WTC11 (cell line): ENCODE data around the gene MTTP. TPM values are rescaled to one million over a fixed set of nuclear protein-coding genes. Genes with fewer than 3 reads are reported as not detected.

Source experiments
- ATAC-seq: fragments of 200-7000 bp; cut with Tn5 transposase; 2 replicates; pipeline ENCODE4 v1.10.0; 2021; ENCODE audit warnings: mild to moderate bottlenecking, moderate library complexity
- CTCF ChIA-PET: fragments of 300-600 bp; sonication (Branson Sonifier 250); formaldehyde crosslinking; loops from one replicate; lab custom pipeline; 2021; ENCODE audit warnings: antibody characterized with exemption; lab: Charles Lee
- POLR2A ChIA-PET: fragments of 350-600 bp; sonication (Branson Sonifier 250); formaldehyde crosslinking; loops from one replicate; lab custom pipeline; 2021; ENCODE audit warnings: antibody characterized with exemption; lab: Charles Lee
- DNase-seq: peaks from one replicate; pipeline ENCODE4 v3.0.0; 2021; ENCODE audit warnings: low spot score
- H3K27ac Mint-ChIP-seq: 2 replicates; pipeline ENCODE4 v1.8.0; 2021; ENCODE audit warnings: mixed read lengths
- H3K27me3 Mint-ChIP-seq: 2 replicates; pipeline ENCODE4 v1.8.0; 2021; ENCODE audit warnings: low read depth, mild to moderate bottlenecking, moderate library complexity, mixed read lengths
- H3K36me3 Mint-ChIP-seq: 2 replicates; pipeline ENCODE4 v1.8.0; 2021; ENCODE audit warnings: mixed read lengths
- H3K4me1 Mint-ChIP-seq: 2 replicates; pipeline ENCODE4 v1.8.0; 2022; ENCODE audit warnings: mixed read lengths
- H3K4me3 Mint-ChIP-seq: 2 replicates; pipeline ENCODE4 v1.8.0; 2021; ENCODE audit warnings: mild to moderate bottlenecking, moderate library complexity, mixed read lengths
- H3K9me3 Mint-ChIP-seq: 2 replicates; pipeline ENCODE4 v1.8.0; 2021; ENCODE audit warnings: mixed read lengths
- ATF1 ChIP-seq: sonication (generic); formaldehyde crosslinking; IDR thresholded peaks from 2 replicates; pipeline ENCODE4 v1.8.1; 2023; ENCODE audit warnings: mild to moderate bottlenecking, moderate library complexity, missing genetic modification reagents
- ATF2 ChIP-seq: sonication (generic); formaldehyde crosslinking; IDR thresholded peaks from 2 replicates; pipeline ENCODE4 v1.8.1; 2022; ENCODE audit warnings: low read depth, missing genetic modification reagents, borderline replicate concordance
- ATF3 ChIP-seq: sonication (generic); formaldehyde crosslinking; conservative IDR thresholded peaks from 2 replicates; pipeline ENCODE4 v1.8.1; 2022; ENCODE audit warnings: mild to moderate bottlenecking, missing genetic modification reagents
- CREB1 ChIP-seq: sonication (generic); formaldehyde crosslinking; IDR thresholded peaks from 2 replicates; pipeline ENCODE4 v1.8.0; 2023; ENCODE audit warnings: mild to moderate bottlenecking, missing genetic modification reagents
- CTCF ChIP-seq: fragments of 200-600 bp; IDR thresholded peaks from 2 replicates; pipeline ENCODE4 v1.8.0; 2022; ENCODE audit warnings: antibody characterized with exemption
- E2F4 ChIP-seq: sonication (generic); formaldehyde crosslinking; IDR thresholded peaks from 2 replicates; pipeline ENCODE4 v1.8.1; 2022; ENCODE audit warnings: low read depth, mild to moderate bottlenecking, moderate library complexity, missing genetic modification reagents, borderline replicate concordance
- ESRRA ChIP-seq: sonication (generic); formaldehyde crosslinking; IDR thresholded peaks from 2 replicates; pipeline ENCODE4 v1.8.1; 2022; ENCODE audit warnings: mild to moderate bottlenecking, missing genetic modification reagents, borderline replicate concordance
- FOXJ3 ChIP-seq: sonication (generic); formaldehyde crosslinking; IDR thresholded peaks from 2 replicates; pipeline ENCODE4 v1.9.0; 2021; ENCODE audit warnings: missing genetic modification reagents, mild to moderate bottlenecking, borderline replicate concordance
- FOXK1 ChIP-seq: sonication (generic); formaldehyde crosslinking; IDR thresholded peaks from 2 replicates; pipeline ENCODE4 v1.8.0; 2022; ENCODE audit warnings: mild to moderate bottlenecking, moderate library complexity, missing genetic modification reagents
- FOXP4 ChIP-seq: sonication (generic); formaldehyde crosslinking; IDR thresholded peaks from 2 replicates; pipeline ENCODE4 v1.8.0; 2022; ENCODE audit warnings: mild to moderate bottlenecking, missing genetic modification reagents
- HMGXB4 ChIP-seq: sonication (generic); formaldehyde crosslinking; IDR thresholded peaks from 2 replicates; pipeline ENCODE4 v1.8.1; 2023; ENCODE audit warnings: mild to moderate bottlenecking, moderate library complexity, missing genetic modification reagents
- JUN ChIP-seq: sonication (generic); formaldehyde crosslinking; IDR thresholded peaks from 2 replicates; pipeline ENCODE4 v1.8.0; 2023; ENCODE audit warnings: mild to moderate bottlenecking, missing genetic modification reagents
- KAT7 ChIP-seq: sonication (generic); formaldehyde crosslinking; IDR thresholded peaks from 2 replicates; pipeline ENCODE4 v1.8.1; 2023; ENCODE audit warnings: missing genetic modification reagents, mild to moderate bottlenecking, borderline replicate concordance
- NFE2L1 ChIP-seq: sonication (generic); formaldehyde crosslinking; IDR thresholded peaks from 2 replicates; pipeline ENCODE4 v1.8.1; 2023; ENCODE audit warnings: missing genetic modification reagents
- SOX15 ChIP-seq: fragments of 250-450 bp; sonication (Bioruptor Pico); IDR thresholded peaks from 2 replicates; pipeline ENCODE4 v1.9.0; 2021; ENCODE audit warnings: mild to moderate bottlenecking
- USF1 ChIP-seq: sonication (generic); formaldehyde crosslinking; IDR thresholded peaks from 2 replicates; pipeline ENCODE4 v1.8.0; 2022; ENCODE audit warnings: mild to moderate bottlenecking, missing genetic modification reagents
- ZNF219 ChIP-seq: sonication (generic); formaldehyde crosslinking; IDR thresholded peaks from 2 replicates; pipeline ENCODE4 v1.8.0; 2023; ENCODE audit warnings: missing genetic modification reagents, mild to moderate bottlenecking, borderline replicate concordance
- ZNF232 ChIP-seq: sonication (generic); formaldehyde crosslinking; IDR thresholded peaks from 2 replicates; pipeline ENCODE4 v1.8.0; 2022; ENCODE audit warnings: mild to moderate bottlenecking, missing genetic modification reagents
- total RNA-seq: library from RNA; stranded (reverse); gene quantifications from 3 replicates; pipeline ENCODE4 v1.2.3, GENCODE V29; 2021

The MTTP gene
- total RNA-seq, 1 experiment from 2014 or later = 0.26 TPM

GRCh38 chr4:99652596-99653436, 78.2 kb downstream of the MTTP start:
- CTCF ChIA-PET = interaction anchor here (0.6 kb wide), 1 partner anchor 801 kb away, joined by 3 read pairs; no protein-coding TSS in a partner anchor
- TF ChIP-seq ZNF219 = no peak
- TF ChIP-seq CREB1 (CRISPR knock-in tag) = no peak
- TF ChIP-seq FOXJ3 (CRISPR knock-in tag) = no peak
- no peak for TF ChIP-seq HMGXB4
- no peak for TF ChIP-seq CTCF
- no peak for TF ChIP-seq ATF1 (CRISPR knock-in tag)
- TF ChIP-seq E2F4 (CRISPR knock-in tag) = no peak
- no peak for TF ChIP-seq ATF3
- TF ChIP-seq NFE2L1 (CRISPR knock-in tag) = no peak
- TF ChIP-seq SOX15 (CRISPR knock-in tag) = no peak
- TF ChIP-seq FOXP4 (CRISPR knock-in tag) = no peak
- TF ChIP-seq USF1 (CRISPR knock-in tag) = no peak
- no peak for TF ChIP-seq KAT7
- no peak for TF ChIP-seq JUN (CRISPR knock-in tag)
- no peak for TF ChIP-seq ESRRA
- no peak for TF ChIP-seq ZNF232 (CRISPR knock-in tag)
- no peak for TF ChIP-seq ATF2
- TF ChIP-seq FOXK1 (CRISPR knock-in tag) = no peak
- Mint-ChIP-seq H3K27me3 (peaks cover 28% of the 10 kb centered on the region), H3K4me3 (no peak overlapping the region), H3K9me3 (no peaks in the 10 kb centered on the region), H3K4me1 (no peaks in the 10 kb centered on the region), H3K27ac (no peak overlapping the region), H3K36me3 (no peaks in the 10 kb centered on the region)
- DNase-seq = no peak
- no peak for ATAC-seq
- POLR2A ChIA-PET = no interaction called here
